GM12801 (cell line): Measurements from ENCODE around the gene LRRC8B.

ENCODE experiments used
- CTCF ChIP-seq: IDR thresholded peaks from one replicate; pipeline ENCODE4 v1.5.1; 2011; ENCODE audit warnings: control low read depth; ENCODE audit not compliant: insufficient read length; ENCODE audit errors: extremely low read depth

The LRRC8B gene

GRCh38 chr1:89556726-89557444 lies 32.3 kb downstream of the LRRC8B start:
- TF ChIP-seq CTCF: no peak

DNA sequence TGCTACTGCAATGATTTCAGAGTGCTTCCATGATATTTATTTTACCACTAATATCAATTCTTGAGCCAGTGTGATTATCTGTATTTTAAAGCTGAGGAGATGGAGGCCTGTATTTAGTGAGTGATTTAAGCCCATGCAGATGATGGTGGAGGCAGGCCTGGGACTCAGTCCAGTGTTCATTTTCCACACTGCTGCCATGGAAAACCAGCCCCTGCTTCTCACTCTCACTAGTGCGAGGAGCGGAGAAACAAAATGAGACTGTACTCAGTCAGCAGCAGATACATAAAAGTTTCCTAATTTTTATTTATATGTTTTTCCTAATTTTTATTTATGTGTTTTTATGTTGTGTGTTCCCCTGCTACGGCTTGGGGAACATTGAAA lies 32.8 kb downstream of the LRRC8B start:
- no peak for TF ChIP-seq CTCF

DNA sequence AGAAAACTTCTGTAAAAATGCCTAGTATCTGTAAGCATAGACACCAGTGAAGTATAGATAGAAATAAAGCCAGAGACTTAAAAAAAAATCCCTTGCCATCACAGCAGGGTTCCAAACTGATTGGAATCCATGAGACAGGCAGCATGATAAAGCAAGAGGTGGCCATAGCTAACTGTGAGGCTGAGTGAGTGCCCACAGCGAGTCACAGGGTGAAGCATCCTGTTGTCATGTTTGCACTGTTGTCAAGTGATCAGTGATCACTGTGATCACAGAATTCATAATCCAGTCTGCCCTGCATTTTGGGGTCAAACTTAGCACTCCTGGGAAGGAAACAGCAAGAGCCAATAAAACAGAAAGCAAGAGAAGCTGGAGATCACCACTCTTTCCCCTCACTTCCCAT lies 33.3 kb downstream of the LRRC8B start:
- TF ChIP-seq CTCF: no peak

DNA sequence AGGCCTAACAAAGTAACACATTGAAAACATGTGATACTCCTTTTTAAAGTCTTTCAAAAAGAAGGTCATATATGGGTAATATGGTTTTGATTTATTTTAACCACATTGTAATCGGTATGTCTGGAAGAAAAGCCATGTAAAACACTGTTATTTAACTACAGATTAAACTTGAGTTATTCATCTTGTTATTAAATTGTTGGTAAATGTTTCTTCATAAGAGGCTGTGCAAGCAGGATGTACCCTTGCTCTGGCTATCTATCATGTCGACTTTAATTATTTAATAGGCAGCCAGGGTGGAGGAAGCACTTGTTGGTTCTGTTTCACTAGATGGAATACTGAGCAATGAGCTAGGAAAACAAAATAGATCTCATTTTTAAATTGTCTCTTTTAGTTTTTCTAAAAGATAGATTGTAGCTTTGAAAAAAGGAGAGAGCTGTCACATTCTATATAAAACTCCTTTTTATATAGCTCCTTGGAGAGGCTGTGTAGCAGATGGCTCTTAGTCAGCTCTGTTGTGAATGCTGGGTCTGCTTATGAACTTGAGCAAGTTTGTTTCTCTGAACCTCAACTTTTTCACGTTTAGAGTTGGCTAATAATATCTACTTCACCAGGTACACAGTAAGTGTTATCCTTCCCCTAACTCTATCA lies 39.5 kb downstream of the LRRC8B start:
- no peak for TF ChIP-seq CTCF

DNA sequence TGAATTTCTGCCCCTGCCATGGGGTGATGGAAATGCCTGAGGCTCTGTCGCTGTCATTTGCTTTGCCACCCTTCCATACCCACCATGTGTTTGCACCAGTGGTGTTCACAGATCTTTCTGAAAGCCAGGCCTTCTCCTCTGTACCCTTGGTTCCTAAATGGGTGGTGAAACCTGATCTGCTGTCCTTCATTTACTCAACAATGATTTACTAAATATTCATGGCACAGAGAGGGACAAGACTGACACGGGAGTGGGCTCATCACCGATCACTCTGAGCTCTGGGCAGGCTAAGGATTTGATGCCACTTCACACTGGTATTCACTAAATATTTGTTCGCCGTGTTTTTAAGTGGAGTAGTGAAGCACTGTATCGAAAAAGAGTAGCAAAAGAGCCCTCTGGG lies 40.9 kb downstream of the LRRC8B start:
- no peak for TF ChIP-seq CTCF

GRCh38 chr1:89566761-89567174 lies 42.1 kb downstream of the LRRC8B start:
- no peak for TF ChIP-seq CTCF

DNA sequence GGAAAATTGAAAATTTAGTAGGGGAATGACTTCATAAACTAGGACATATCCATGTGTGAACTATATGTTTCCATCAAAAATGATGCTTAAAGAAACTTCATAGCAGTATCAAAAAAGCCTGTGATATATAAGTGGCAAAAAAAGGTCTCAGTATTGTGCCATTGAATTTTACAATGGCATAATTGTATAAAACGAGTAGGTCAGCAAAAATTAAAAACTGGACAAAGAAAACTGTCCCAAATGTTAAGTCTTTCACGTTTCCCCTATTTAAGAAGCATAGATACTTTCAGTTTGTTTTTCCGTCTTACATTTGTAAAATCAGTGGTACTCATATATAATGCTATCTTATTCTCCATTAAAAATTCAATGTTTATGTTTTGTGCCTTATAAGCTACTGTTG lies 43.2 kb downstream of the LRRC8B start:
- no peak for TF ChIP-seq CTCF
